ENCODE measurements around the gene ICA1L. TPM values are rescaled to one million over a fixed set of nuclear protein-coding genes. Genes with fewer than 3 reads are reported as not detected.

Gene ICA1L
- total RNA-seq, 3 donors from 2014 or later: 1.6 to 12.7 (median 2.6) TPM

- intact Hi-C loops (cut with DNase I, micrococcal nuclease): no loop called here
- H3K9me3 ChIP-seq: no peaks in the 10 kb centered on the region
- ATAC-seq (no peak), DNase-seq (no peak)
- no peaks in the 10 kb centered on the region for H3K4me1 ChIP-seq (ENCODE audit: low read depth)
- no peak for TF ChIP-seq CTCF (IDR thresholded peaks at IDR 0.05)
- no peaks in the 10 kb centered on the region for H3K36me3 ChIP-seq (ENCODE audit: low read depth)
- H3K4me3 ChIP-seq: no peak overlapping the region
Observed at GRCh38 chr2:202771741-202772460, 99.7 kb downstream of the ICA1L start.

GRCh38 chr2:202771336-202771735 lies 100.2 kb downstream of the ICA1L start:
- intact Hi-C loops (cut with DNase I, micrococcal nuclease): no loop called here
- no peaks in the 10 kb centered on the region for H3K9me3 ChIP-seq

GRCh38 chr2:202769201-202769600 lies 102.4 kb downstream of the ICA1L start:
- H3K9me3 ChIP-seq: no peaks in the 10 kb centered on the region
- TF ChIP-seq CTCF (IDR thresholded peaks at IDR 0.05): no peak
- intact Hi-C loops (cut with DNase I, micrococcal nuclease): no loop called here
- no peaks in the 10 kb centered on the region for H3K4me1 ChIP-seq (ENCODE audit: low read depth)
- no peak for DNase-seq
- H3K36me3 ChIP-seq (ENCODE audit: low read depth): no peaks in the 10 kb centered on the region
- H3K4me3 ChIP-seq: no peak overlapping the region
- ATAC-seq: no peak

More at GRCh38 chr2:202771336-202771735, 100.2 kb downstream of the ICA1L start:
- H3K36me3 ChIP-seq (ENCODE audit: low read depth): no peaks in the 10 kb centered on the region
- no peaks in the 10 kb centered on the region for H3K4me1 ChIP-seq (ENCODE audit: low read depth)
- H3K4me3 ChIP-seq: no peak overlapping the region
- DNase-seq: no peak
- no peak for ATAC-seq
- no peak for TF ChIP-seq CTCF (IDR thresholded peaks at IDR 0.05)

GRCh38 chr2:202768273-202768672 lies 103.3 kb downstream of the ICA1L start:
- H3K4me3 ChIP-seq: no peak overlapping the region
- intact Hi-C loops (cut with DNase I, micrococcal nuclease): no loop called here
- TF ChIP-seq CTCF (IDR thresholded peaks at IDR 0.05): no peak
- H3K9me3 ChIP-seq: no peaks in the 10 kb centered on the region
- DNase-seq: no peak
- no peak for ATAC-seq
- no peaks in the 10 kb centered on the region for H3K36me3 ChIP-seq (ENCODE audit: low read depth)
- H3K4me1 ChIP-seq (ENCODE audit: low read depth): no peaks in the 10 kb centered on the region

- Histone ChIP-seq H3K9me3 (no peaks in the 10 kb centered on the region), H3K4me1 (ENCODE audit: low read depth) (no peaks in the 10 kb centered on the region), H3K4me3 (no peak overlapping the region), H3K36me3 (ENCODE audit: low read depth) (no peaks in the 10 kb centered on the region)
- DNase-seq: no peak
- intact Hi-C loops (cut with DNase I, micrococcal nuclease): no loop called here
- ATAC-seq: no peak
- TF ChIP-seq CTCF (IDR thresholded peaks at IDR 0.05): no peak
Observed at GRCh38 chr2:202765436-202765835, 106.1 kb downstream of the ICA1L start.
